Ammon's horn (tissue), 1 donor: ENCODE measurements around the gene OGG1.
A peak's percentile ranks its signal among the peaks of the same experiment; 100 is the strongest.

Experiments used
- DNase-seq: peaks from one replicate; pipeline ENCODE4 v3.0.0-alpha.2; 2016; ENCODE audit warnings: low spot score

OGG1 gene

DNA sequence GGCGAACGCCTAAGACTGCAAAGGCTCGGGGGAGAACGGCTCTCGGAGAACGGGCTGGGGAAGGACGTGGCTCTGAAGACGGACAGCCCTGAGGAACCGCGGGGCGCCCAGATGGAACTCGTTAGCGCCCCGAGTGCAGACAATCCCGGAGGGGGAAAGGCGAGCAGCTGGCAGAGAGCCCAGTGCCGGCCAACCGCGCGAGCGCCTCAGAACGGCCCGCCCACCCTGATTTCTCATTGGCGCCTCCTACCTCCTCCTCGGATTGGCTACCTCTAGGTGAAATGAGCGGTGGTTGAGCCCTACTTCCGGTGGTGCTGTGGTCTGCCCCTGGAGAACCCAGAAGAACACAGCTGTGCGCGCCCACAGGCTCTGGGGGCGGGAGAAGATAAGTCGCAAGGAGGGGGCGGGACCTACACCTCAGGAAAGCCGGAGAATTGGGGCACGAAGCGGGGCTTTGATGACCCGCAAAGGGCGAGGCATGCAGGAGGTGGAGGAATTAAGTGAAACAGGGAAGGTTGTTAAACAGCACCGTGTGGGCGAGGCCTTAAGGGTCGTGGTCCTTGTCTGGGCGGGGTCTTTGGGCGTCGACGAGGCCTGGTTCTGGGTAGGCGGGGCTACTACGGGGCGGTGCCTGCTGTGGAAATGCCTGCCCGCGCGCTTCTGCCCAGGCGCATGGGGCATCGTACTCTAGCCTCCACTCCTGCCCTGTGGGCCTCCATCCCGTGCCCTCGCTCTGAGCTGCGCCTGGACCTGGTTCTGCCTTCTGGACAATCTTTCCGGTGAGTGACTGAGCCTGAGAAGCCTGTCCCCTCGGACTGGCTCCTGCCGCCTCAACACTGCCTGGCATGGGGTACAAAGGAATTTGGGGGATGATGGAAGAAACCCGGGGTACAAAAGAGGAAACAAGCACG, at the start of gene OGG1:
TSS of gene OGG1 (plus strand) at position 308 of the 911 bp plus-strand sequence. CDS start at position 643, 335 bp downstream.
- DNase-seq, result peak; percentile 98

DNA sequence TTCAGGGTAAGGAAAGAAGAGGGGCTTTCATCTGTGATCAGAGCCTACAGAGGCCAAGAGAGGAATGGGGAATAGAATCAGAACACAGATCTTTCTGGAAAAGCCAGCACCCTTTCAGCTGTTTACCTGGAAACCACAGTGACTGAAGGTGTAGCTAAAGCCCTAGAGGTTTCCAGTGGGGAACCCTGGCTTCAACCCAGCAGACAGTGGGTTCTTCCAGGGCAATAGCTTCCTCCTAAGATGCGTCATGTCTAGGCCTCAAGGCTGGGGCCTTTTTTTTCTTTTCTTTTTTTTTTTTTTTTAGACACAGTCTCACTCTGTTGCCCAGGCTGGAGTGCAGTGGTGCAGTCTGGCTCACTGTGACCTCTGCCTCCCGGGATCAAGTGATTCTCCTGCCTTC, 49.2 kb upstream of the OGG1 start:
- DNase-seq, result no peak

DNA sequence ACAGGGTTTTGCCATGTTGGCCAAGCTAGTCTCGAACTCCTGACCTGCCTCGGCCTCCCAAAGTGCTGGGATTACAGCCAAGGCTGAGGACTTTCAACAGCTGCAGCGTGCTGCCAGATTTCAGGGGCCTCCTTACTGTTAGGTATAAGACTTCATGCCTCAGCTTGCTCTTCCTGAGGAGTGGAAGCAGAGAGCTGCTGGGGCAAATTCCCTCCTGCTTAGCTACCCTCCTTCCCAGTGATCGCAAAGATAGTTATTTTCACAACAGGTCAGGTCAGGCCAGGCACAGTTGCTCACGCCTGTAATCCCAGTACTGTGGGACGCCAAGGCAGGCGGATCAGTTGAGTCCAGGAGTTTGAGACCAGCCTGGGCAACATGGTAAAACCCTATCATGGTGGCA, 48.7 kb upstream of the OGG1 start:
- no peak for DNase-seq

- no peak for DNase-seq
These were observed 48.0 kb upstream of the OGG1 start for GRCh38 chr3:9701711-9702110.

DNA sequence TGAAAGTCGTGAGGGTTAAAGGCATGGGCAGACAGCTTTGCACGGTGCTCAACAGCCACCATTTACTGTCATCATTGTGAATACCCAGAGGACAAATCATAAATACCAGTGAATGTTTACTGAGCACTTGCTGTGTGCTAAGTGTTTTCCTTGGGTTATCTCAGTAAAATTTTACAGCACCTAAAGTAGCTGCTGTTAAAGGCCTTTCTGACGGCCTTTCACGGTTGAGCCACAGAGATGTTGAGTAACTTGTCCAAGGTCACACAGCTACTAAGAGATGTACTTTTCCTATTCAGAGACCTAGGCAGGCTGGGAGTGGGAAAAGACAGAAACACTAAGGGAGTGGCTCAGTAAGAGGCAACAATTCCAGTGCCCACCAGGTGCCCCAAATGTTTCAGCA, 46.5 kb upstream of the OGG1 start:
- DNase-seq, result no peak

- no peak for DNase-seq
These were observed 45.9 kb upstream of the OGG1 start, which contains the start of gene CPNE9 for GRCh38 chr3:9703736-9704346. Gene CPNE9 (plus strand): TSS chr3:9703833. CDS start chr3:9703997, 164 bp downstream.

GRCh38 chr3:9704347-9705322, 45.1 kb upstream of the OGG1 start:
- DNase-seq, result no peak

DNA sequence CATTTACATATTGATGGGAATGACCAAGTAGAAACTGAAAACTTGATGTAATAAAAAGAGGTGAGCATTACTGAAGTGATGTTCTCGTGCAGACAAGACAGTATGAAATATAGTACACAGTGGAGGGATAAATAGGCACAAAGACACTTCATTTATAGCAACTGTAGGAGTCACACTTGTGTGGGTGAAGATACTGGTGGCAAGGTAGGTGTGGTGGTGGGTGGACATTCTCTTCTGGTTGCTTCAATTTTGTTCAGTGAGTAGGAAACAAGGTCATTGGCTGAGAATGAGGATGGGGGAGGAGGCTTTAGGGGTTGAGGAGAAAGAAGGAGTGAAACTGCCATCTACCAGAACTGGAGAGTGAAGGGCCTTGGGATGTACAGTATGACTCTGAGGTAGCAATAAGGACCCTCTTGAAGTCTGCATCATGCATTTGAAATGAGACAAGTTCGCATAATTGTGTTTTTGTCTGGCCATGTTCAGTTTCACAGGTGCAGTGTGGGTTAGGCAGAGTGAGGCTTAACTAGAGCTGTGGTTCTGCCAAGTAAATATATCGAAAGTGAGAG, 39.5 kb upstream of the OGG1 start:
- DNase-seq, result no peak

DNA sequence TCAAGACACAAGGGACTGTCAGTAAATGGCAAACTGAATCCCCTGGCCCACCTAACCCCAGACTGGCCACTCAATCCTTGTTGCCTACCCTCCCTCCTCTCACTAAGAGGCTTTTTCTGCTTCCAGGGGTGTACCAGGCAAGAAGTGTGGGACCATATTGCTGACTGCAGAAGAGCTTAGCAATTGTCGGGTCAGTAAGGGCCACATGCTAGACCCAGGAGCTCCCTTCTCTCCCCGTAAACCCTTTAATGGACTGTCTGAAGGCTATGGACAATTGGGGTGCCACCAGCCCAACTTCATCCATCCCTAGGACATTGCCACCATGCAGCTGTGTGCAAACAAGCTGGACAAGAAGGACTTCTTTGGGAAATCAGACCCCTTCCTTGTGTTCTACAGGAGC, 37.3 kb upstream of the OGG1 start:
- DNase-seq, result no peak

DNA sequence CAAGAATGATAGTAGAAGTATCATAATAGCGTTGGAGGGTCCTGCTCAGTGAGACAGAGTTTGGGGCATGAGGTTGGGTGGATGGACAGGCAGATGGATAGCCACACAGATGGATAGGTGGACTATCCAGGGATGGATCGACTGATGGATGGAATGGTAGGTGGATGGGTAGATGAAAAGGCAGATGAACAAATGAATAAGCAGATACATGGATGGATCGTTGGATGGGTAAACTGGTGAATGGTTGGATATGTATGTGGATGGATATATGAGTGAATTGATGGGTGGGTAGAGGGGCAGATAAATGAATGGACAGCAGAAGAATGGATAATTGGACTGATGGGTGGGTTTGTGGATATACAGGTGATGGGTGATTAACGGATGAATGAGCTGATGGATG, 36.6 kb upstream of the OGG1 start:
- no peak for DNase-seq

DNA sequence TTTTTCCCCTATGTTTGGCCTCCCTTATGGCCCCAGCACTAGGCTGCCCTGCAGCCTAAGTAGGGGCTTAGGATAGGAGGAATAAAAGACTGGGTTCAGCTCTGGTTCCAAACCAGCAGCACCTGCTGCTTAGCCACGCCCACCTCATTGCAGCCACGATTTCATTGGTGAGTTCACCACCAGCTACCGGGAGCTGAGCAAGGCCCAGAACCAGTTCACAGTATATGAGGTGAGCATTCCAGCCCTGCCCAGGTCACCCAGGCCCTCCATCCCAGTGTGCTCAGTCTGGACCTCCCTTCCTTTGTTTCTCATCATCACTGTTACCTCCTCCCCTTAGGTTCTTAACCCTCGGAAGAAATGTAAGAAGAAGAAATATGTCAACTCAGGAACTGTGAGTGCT, 34.6 kb upstream of the OGG1 start:
- DNase-seq, result no peak

DNA sequence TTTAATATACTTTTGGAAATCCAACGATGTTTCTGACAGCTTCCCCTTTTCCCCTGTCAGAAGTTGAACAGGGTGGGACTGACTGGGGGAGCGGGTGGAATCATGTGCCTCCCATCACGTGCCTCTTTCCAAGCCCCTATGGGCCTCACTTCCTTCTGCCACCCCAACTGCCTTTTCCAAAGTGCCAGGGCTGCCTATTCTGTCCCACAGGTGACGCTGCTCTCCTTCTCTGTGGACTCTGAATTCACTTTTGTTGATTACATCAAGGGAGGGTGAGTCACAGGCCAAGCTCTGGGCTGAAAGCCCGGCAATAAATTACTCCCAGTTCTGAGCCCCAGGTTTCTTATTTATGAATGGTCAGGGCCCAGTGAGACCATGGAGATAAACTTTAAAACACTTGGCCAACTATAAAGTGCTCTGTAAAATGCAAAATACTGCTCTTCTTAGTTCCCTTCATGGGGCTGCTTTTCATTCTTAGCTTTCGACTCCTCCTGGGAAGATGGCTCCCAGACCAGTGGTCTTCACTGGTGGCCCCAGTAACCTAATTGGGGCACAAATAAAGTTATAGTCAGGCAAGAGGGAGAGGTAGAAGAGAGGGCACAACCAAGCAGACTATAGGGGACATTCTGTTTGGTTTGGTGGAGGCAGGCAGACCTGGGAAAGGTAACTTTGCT, 33.9 kb upstream of the OGG1 start:
- DNase-seq, result peak; percentile 85

GRCh38 chr3:9716801-9717555, 32.8 kb upstream of the OGG1 start:
- no peak for DNase-seq

GRCh38 chr3:9717563-9717962, 32.2 kb upstream of the OGG1 start:
- DNase-seq, result no peak

GRCh38 chr3:9718118-9718517, 31.6 kb upstream of the OGG1 start:
- no peak for DNase-seq

DNA sequence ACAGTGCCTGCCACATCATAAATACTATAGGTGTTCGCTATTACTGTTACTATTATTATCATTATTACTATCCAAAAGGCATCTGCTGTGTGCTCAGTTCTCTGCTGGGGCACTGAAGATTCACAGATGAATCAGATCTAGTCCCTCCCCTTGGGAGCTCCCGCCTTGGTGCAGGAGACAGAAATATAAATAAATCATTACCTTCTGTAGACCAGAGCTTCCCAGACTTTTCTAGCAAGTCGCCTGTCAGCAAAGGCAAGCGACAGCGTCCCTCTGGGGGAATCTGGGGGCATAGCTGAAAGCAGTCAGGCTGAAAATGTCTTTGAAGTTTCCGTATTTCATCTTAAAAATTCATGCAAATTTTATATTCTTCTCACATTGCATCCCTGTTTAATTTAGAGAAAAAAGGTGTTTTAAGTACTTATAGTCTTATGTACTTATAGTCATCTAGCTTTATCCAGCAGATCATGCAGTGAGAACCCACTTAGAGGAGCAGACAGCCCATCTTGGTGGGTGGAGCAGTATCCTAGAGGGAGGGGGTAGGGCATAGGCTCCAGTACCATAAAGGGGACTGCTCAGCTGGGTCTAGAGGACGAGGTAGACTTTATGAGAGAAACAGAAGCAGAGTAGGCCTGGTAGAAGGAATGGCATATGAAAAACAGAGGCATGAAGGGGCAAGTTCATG, 28.6 kb upstream of the OGG1 start:
- no peak for DNase-seq

- no peak for DNase-seq
These were observed 28.1 kb upstream of the OGG1 start for GRCh38 chr3:9721700-9722060.

GRCh38 chr3:9725775-9726515, 23.8 kb upstream of the OGG1 start:
- no peak for DNase-seq

DNA sequence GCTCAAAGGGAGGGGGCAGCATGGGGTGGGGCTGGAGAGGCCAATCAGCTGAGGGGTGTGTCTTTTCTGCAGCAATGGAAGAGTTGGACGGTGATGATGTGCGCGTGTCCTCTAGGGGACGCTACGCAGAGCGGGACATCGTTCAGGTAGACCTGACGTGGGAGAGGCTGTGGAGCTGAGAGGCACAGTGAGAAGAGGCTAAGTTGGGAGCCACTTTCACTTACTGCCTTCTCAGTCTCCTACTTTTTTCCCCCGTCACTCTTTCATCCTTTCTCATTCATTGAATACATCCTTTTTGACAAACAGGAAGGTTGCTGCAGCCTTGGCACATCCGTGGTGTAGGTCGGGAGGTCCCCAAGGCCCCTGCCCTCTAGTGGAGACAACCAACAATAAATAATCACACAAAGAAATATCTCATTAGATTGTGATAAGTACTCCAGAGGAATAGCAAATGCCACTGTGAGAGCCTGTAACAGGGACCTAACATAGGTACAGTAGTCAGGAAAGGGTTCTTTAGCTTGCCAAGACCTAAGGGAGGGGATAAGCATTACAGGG, 22.6 kb upstream of the OGG1 start:
- no peak for DNase-seq
